BLaER1 treated with 17β-estradiol and CSF1 and Interleukin-3, amounts not matched to agents 10 nM and 100 nM (cell line): ENCODE measurements around the gene TSBP1.

Source experiments
- H3K27ac ChIP-seq, 11 experiments: shearing (Covaris generic); formaldehyde crosslinking; 2 replicates each; pipeline ENCODE4 v1.8.1; 2022
- H3K27me3 ChIP-seq, 11 experiments: shearing (Covaris generic); formaldehyde crosslinking; 2 replicates each; pipeline ENCODE4 v1.8.1; 2022
- H3K36me3 ChIP-seq, 11 experiments: shearing (Covaris generic); formaldehyde crosslinking; 2 replicates each; pipeline ENCODE4 v1.8.1; 2022
- H3K4me1 ChIP-seq, 10 experiments: shearing (Covaris generic); formaldehyde crosslinking; 2 replicates each; pipeline ENCODE4 v1.8.1; 2022
- H3K4me2 ChIP-seq, 11 experiments: shearing (Covaris generic); formaldehyde crosslinking; 2 replicates each; pipeline ENCODE4 v1.8.1; 2022
- H3K4me3 ChIP-seq, 10 experiments: shearing (Covaris generic); formaldehyde crosslinking; 2 replicates each; pipeline ENCODE4 v1.8.1; 2022
- H3K9ac ChIP-seq, 11 experiments: shearing (Covaris generic); formaldehyde crosslinking; 2 replicates each; pipeline ENCODE4 v1.8.1; 2022
- H3K9me3 ChIP-seq, 11 experiments: shearing (Covaris generic); formaldehyde crosslinking; replicated peaks in 1 of 11; 2 replicates each; pipeline ENCODE4 v1.8.1; 2022
- H4K20me1 ChIP-seq, 11 experiments: shearing (Covaris generic); formaldehyde crosslinking; 2 replicates each; pipeline ENCODE4 v1.8.1; 2022
- Cebpa-rat ChIP-seq, 11 experiments: shearing (Covaris generic); IDR thresholded peaks; 2 replicates each; pipeline ENCODE4 v1.8.1; 2022

Gene TSBP1

DNA sequence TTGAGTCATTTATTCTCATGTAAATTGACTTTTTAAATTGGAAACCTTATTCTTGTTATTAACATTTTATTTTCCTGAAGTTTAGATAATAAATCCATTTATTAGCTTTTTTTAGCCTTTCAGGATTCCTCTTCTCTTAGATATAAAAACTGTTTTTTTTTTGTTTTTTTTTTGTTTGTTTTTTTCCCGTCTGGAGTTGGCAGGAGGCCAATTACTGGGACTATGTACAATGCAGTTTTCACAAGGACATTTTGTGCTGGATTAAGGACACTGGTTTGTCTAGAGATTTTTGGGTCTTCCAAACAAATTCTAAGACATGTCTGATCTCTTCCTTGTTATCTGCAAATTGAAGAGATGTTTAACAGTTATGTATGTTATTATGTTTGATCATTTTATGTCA is 34.0 kb upstream of the TSBP1 start:
- Histone ChIP-seq H3K4me3 (no peak overlapping the region), H3K4me2 (no peak overlapping the region), H3K36me3 (no peaks in the 10 kb centered on the region), H3K27ac (no peak overlapping the region), H3K27me3 (no peaks in the 10 kb centered on the region), H4K20me1 (no peaks in the 10 kb centered on the region), H3K4me1 (no peaks in the 10 kb centered on the region), H3K9ac (no peak overlapping the region), H3K9me3 (no peaks in the 10 kb centered on the region)
- no peak for TF ChIP-seq Cebpa-rat (IDR thresholded peaks at IDR 0.05)

DNA sequence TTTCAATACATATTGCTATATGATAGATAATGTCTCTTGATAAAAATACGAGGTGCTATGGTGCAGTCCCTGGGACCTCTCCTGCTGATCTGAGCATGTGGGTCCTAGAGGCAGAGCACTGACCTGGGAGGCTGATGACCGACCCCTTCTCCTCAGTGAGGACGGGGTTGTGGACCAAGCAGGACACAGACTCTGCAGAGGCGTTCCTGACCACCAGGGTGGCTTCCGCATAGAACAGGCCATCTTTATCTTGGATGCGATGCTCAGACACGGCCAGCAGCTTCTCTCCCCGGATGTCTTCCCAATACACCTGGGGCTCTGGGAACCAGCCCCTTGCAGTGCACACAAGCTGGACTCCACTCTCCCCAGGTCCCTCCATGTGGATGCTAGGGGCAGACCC is 31.1 kb upstream of the TSBP1 start:
- no peaks in the 10 kb centered on the region for H4K20me1 ChIP-seq
- no peak for TF ChIP-seq Cebpa-rat (IDR thresholded peaks at IDR 0.05)
- no peak overlapping the region for H3K9ac ChIP-seq
- H3K9me3 ChIP-seq, result no peaks in the 10 kb centered on the region
- no peak overlapping the region for H3K4me3 ChIP-seq
- no peaks in the 10 kb centered on the region for H3K36me3 ChIP-seq
- H3K4me1 ChIP-seq, result peaks cover 0 to under 1% (median 0%) of the 10 kb centered on the region in 10 experiments; a peak in 2 of 20 replicates
- no peak overlapping the region for H3K4me2 ChIP-seq
- H3K27ac ChIP-seq, result no peak overlapping the region
- H3K27me3 ChIP-seq, result no peaks in the 10 kb centered on the region

DNA sequence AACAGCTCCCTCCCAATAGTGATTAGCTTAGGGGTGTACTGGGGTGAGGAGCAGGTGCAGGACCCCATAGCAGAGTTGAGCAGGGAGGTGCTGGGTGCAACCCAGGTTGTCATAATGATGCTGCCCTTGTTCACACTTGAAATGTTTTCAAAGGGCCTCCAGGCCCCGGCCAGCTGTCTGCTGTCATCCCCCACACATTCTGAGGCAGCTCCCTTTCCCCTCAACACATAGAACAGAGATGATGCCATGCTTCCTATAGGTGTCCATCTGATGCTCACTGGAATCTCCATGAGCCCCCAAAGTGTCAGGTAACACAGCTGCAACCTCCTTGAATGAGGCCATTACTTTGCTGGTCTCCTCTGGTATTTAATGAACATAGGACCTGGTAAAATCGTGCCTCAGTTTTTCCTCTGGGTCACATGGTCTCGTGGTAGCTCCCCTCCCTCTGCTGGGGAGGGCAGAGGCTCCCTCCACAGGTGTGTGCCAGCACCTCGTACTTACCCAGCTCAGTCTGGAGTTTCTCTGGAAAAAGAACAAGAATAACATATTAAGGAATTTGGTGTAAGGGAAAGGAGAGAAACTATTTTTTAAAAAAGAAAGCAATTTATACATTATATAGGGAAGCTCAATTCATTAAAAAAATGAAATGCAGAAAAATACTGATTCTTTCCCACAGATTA is 29.7 kb upstream of the TSBP1 start:
- H4K20me1 ChIP-seq, result no peaks in the 10 kb centered on the region

DNA sequence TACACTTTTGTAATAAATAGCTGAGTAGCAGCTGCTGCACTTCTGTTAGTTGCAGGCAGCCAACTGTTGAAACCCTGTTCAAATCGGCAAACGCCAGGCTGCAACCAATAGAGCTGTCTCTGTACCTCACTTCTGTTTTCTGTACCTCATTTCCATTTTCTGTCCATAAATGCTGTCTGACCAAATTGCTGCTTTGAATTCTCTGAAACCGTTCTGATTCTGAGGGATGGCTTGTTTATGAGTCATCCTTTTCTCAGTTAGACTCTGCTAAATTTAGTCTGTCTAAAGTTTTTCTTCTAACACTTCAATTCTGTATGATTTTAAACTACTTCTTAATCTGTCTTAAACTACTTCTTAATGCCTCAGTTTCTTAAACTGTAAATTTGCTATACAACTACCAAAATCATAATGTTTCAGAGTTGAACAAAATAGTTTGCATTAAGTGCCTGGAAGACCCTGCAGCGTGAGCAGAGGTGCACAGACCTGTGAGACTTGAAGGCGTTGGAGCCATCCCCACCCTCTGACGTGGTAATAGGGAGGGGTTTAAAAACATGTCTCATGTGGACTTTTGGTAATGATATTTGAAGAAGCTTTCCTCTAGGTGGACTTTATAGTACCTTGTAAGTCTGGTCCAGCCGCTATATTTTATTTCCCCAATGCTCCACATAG is 25.7 kb upstream of the TSBP1 start:
- Histone ChIP-seq H3K4me3 (no peak overlapping the region), H3K9ac (no peak overlapping the region), H3K27me3 (no peaks in the 10 kb centered on the region), H3K36me3 (no peaks in the 10 kb centered on the region), H3K4me1 (peaks cover 13 to 25% (median 15%) of the 10 kb centered on the region in 10 experiments), H3K9me3 (no peaks in the 10 kb centered on the region), H3K4me2 (peak overlapping the region in 3 of 11 experiments; percentile 10 to 50 (median 29); a peak in 4 of 22 replicates), H4K20me1 (no peaks in the 10 kb centered on the region), H3K27ac (no peak overlapping the region)
- TF ChIP-seq Cebpa-rat (IDR thresholded peaks at IDR 0.05), result no peak

More for the DNA sequence above, 29.7 kb upstream of the TSBP1 start:
- Histone ChIP-seq H3K9me3 (no peaks in the 10 kb centered on the region), H3K36me3 (no peaks in the 10 kb centered on the region), H3K27me3 (no peaks in the 10 kb centered on the region), H3K4me2 (no peak overlapping the region), H3K9ac (no peak overlapping the region), H3K27ac (no peak overlapping the region), H3K4me1 (peaks cover 0 to 13% (median 0%) of the 10 kb centered on the region in 10 experiments; a peak in 6 of 20 replicates), H3K4me3 (no peak overlapping the region)
- TF ChIP-seq Cebpa-rat (IDR thresholded peaks at IDR 0.05), result no peak

DNA sequence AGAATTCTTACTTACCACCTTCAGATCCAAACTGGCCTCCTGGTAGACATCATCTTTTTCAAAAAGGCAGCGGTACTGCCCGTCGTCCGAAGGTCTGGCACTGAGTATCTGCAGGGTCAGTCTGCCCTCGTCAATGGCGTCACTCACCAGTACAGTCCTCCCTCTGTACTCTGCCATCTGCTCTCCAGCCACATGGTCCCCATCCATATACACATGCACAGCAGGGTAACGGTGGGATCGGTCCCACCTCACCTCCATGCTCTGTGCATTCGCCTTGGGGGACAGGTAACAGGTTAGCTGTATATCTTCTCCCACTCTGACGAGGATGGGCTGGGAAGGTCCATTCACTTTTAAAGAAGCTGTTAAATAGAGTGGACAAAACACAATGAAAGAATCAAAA is 24.3 kb upstream of the TSBP1 start:
- no peak for TF ChIP-seq Cebpa-rat (IDR thresholded peaks at IDR 0.05)
- no peak overlapping the region for H3K4me3 ChIP-seq

DNA sequence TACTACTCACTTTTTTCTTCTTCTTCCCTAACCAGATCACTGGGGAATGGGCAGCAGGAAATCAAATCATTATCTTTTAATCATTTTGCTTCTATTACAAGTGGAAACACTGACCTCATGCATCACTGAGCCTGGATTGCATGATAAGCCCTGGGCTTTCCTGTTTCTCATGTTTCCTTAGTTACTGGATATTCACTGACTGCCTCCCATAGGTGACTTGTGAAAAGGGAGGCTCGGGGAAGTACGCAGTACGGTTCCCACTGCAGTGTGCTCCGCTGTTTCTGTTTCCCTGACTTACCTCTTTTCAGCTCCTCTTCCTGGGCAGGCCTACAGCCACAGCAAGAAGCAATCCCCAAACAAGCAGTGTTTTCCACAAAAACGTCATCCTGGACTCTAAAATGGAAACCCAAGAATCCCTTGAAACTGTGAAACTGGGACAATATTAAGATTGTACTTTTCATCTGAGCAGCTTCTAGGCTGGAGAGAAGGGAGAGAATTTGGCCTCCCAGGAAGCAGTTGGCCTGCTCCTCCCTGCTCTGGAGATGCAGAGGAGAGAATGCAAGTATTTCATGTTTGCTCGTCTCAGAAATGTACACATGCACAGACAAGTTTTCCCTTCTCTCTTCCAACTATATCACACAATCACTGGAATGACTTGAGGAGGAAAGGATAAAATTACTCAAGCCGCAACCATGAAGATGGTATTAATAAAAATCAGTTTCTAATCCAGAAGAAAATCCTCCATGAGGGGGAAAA is 22.1 kb upstream of the TSBP1 start:
- H3K4me2 ChIP-seq, result peak overlapping the region in 10 of 11 experiments; percentile 39 to 63 (median 48); a peak in 21 of 22 replicates
- peak overlapping the region in 4 of 11 experiments; percentile 15 to 17 (median 15); a peak in 5 of 22 replicates for H3K27ac ChIP-seq

More for the DNA sequence above, 24.3 kb upstream of the TSBP1 start:
- Histone ChIP-seq H3K27me3 (no peaks in the 10 kb centered on the region), H3K4me2 (no peak overlapping the region), H4K20me1 (no peaks in the 10 kb centered on the region), H3K9ac (no peak overlapping the region), H3K36me3 (no peaks in the 10 kb centered on the region), H3K9me3 (no peaks in the 10 kb centered on the region), H3K4me1 (peaks cover 13 to 25% (median 15%) of the 10 kb centered on the region in 10 experiments), H3K27ac (no peak overlapping the region)

DNA sequence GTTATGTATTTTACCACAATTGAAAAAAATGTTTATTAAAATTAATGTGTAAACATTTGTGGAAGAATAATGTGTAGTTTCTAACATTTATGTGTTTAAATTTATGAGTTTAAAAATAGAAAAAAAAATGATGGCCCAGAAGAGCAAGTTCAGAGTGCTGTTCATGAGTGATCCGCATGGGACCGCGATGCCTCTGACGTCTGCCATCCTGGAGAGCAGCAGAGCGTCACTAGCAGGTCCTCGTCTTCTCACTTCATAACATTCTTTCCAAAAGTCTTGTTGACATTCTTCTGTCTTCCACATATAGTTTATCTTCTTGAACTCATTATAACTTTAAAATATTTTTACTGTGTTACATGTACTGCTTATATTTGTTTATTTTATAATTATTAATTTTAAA is 19.8 kb upstream of the TSBP1 start:
- no peak for TF ChIP-seq Cebpa-rat (IDR thresholded peaks at IDR 0.05)
- Histone ChIP-seq H3K4me3 (no peak overlapping the region), H3K9me3 (no peaks in the 10 kb centered on the region), H3K27ac (no peak overlapping the region), H3K27me3 (no peaks in the 10 kb centered on the region), H3K4me2 (no peak overlapping the region), H3K36me3 (no peaks in the 10 kb centered on the region), H4K20me1 (no peaks in the 10 kb centered on the region), H3K9ac (no peak overlapping the region), H3K4me1 (peaks cover 5 to 19% (median 14%) of the 10 kb centered on the region in 10 experiments; a peak in 19 of 20 replicates)

More for the DNA sequence above, 22.1 kb upstream of the TSBP1 start:
- no peak overlapping the region for H3K4me3 ChIP-seq
- H3K36me3 ChIP-seq, result no peaks in the 10 kb centered on the region
- no peak overlapping the region for H3K9ac ChIP-seq
- H3K27me3 ChIP-seq, result no peaks in the 10 kb centered on the region
- 0 out of 22 replicates have a peak, but pooled peaks of 1 of the 11 experiments have one; percentile 40 for TF ChIP-seq Cebpa-rat (IDR thresholded peaks at IDR 0.05)
- no peaks in the 10 kb centered on the region for H3K9me3 ChIP-seq
- H3K4me1 ChIP-seq, result peaks cover 13 to 25% (median 15%) of the 10 kb centered on the region in 10 experiments
- no peaks in the 10 kb centered on the region for H4K20me1 ChIP-seq

DNA sequence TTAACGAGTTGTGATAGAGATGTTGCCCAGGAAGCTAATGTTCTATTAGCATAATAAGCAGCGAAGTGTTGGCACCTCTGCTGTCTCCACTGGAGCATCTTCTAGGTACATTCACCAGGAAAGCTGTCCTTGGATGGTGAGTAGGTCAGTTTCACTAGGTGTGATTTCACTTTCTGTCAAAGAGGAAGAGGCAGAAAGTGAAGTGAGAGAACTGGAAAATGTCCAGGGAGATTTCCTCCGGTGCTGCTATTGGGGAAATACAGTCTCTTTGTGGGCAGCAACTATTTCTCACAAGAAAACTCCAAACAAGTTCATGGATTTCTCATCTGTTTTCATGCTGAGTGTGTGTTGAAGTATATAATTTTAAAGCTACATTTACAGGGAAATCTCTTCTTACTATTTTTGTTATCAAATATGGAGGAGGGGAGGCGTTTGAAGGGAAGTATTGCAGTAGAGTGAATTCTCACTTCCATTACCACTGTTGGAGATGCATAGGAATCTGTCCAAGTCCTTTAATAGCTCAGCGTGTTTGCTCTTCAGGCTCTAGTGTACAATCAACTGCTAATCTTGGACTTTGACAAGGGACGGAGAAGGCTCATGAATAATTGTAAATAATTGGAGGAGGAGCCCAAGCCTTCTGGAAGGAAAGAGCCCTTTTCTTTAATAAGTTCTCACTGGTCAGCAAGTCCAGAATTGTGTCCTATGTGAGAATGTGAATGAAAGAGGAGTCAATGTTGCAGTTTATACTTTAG is 16.1 kb upstream of the TSBP1 start:
- no peak overlapping the region for H3K4me2 ChIP-seq
- TF ChIP-seq Cebpa-rat (IDR thresholded peaks at IDR 0.05), result no peak
- peaks cover 0 to 14% (median 2%) of the 10 kb centered on the region in 10 experiments; a peak in 16 of 20 replicates for H3K4me1 ChIP-seq
- H3K4me3 ChIP-seq, result no peak overlapping the region
- H3K27ac ChIP-seq, result no peak overlapping the region
- H4K20me1 ChIP-seq, result no peaks in the 10 kb centered on the region
- no peaks in the 10 kb centered on the region for H3K27me3 ChIP-seq
- H3K36me3 ChIP-seq, result no peaks in the 10 kb centered on the region
- no peak overlapping the region for H3K9ac ChIP-seq
- H3K9me3 ChIP-seq, result no peaks in the 10 kb centered on the region
